ENCODE data around the gene SMYD3.

Gene SMYD3

DNA sequence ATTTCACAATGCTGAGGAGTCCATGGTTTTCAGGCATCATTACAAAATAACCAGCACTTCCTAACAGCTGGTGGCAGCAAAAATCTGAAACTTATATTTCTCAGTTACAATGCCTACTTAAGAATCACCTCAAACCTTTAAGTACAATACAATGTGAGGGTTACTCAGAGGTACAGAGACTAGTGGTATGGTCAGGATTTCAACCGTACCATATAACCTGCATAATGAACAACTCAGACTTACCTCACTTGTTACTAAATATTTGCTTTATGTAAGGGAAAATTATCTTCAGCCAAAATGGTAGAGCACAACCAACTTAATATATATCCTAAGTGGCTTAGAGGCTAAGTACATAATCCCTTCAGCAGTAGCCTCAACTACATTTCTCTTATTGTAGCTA is 344.5 kb downstream of the SMYD3 start:
- DNase-seq: no peak

DNA sequence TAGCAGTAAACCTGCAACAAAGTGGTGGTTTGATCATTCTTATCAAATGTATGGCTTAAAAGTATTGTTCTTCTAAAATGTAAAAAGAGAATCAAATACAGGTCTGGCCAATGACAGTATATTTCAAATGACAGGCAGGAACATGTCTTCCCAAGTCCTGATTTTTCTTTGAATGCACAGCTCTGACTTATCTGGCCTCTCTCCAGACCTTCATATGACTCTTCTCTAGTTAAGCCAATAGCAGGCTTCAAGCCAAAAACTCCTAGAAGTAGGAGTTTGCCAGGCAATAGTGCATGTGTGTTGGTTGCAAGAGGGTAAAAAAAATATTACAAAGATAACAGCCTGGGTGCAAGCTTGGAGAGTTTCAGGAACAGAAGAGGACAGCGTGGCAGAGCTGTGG is 345.5 kb downstream of the SMYD3 start:
- no peak for DNase-seq

DNA sequence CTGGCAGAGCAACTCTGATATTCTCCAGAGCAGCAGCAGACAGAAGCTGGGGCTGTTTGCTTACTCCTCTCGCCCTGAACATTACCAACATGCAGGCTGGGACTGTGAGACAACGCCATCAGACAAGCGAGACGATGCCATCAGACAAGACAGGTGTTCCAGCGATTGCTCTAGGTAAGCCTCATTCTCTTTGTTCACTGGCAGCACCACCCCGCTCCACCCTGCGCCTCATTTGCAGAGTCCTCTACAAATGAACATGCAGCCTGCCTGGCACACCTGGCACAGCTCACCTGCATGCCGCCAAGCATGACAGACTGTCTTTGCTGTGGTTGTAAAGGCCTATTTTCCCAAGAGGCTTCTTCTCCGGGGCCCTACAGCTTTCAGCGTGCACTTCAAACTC is 346.2 kb downstream of the SMYD3 start:
- no peak for DNase-seq

DNA sequence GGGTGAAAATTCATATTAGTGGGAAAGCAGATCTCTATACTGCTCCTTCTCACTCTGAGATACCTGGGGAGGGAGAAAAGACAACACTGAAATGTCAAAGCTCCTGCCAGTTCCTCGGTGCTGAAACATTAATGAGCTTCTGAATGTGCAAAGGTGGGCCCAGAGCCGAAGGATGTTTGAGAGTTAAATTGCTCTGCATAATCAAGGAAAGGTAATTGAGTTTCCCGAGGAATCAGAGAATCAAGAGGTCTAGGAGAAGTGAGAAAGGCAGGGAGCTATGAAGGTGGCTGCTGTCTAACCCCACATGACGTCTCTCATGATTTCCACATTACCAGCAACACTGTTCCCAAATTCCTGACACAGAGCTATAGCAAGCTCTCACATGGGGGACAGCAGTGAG is 346.7 kb downstream of the SMYD3 start:
- DNase-seq: no peak

DNA sequence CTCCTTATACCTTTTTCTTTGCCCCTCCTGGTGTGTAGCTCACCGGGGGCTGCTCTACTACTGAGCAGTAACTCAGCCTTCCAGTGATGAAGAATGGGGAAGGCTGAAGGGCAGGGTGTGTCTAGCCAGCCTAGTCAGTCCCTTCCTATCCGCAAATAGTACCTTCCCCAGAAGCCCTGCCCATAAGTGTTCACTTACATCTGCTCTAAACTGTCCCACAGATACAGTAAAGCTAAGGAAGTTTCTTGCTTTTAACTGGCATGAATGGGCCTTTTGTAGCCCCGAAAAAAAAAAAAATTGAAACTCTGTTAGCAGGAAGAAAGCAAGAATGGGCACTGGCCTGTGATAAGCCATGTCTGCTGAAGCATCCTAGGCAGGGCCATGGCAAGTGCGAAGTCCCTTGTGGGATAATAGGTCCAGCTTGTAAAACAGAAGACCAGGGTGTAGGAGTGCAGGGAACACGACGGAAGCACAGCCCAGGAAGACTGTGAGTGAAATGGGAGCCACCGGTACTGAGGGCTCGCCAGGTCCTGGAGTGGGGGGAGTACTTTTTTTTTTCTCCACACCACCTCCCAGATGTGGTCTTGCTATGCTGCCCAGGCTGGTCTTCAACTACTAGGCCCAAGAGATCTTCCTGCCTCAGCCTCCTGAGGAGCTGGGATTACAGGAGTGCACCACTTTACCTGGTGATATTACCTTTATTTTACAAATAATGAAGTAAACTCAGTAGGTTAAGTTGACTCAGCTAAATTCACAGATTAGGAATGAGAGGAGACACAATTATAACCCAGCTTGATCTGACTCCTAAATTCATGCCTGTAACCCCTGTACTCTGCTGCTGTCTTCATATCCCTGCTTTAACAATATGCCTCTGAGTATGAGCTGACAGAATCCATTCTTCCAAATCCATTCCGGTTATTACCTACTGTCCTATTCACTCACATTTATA is 347.5 kb downstream of the SMYD3 start:
- DNase-seq: no peak

DNA sequence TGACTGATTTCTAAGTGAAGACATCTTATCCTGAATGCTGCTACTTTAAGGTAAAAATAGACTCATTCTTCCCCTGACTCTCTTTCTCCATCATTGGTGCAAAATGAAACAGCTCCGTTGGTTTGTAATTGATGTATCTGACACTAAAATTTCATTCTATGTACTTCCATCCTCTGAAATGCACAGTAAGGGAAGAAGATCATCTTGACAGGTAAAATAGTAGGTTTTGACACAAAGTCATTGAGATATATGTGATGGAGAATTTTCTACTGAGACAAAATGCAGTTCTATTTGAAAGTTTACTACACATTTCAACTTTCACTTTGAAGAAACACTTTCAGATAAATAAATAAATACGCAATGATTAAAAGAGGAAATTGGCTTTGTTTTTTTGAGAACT is 348.9 kb downstream of the SMYD3 start:
- no peak for DNase-seq

DNA sequence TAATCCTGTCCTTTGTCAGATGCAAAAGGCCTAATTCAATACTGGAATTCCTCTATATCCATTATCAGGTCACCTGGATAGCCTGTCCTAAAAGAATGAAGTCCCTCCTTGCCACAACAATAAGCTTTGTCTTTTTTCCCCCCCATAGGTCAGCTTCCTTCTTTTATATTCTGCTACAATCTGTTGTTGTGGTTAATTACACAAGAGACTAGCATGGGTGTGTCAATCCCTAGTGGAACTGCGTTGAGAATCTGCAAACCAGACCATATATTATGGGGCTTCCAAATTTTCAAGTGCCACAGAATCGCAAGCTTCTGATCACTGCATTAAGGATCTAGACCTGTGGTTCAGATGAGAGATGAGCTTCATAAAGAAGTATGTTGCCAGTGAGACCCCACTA is 349.6 kb downstream of the SMYD3 start:
- no peak for DNase-seq

DNA sequence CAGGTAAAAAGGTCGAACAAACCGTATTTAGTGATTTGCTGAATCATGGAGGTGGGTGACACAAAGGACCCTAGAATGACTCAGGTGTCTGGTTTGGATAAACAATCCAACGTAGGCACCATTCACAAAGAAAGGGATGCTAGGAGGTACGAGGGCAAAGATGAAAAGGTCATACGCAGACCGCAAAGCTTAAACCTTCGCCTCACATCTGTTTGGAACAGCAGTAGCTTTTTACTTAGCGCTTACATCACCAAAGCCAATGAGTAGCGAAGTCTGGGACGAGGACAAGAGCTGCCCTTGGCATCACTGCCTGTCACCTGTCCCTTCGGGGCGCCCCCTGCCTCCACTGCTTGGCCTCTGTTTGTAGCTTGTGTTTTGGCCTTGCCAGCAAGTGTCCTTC is 350.2 kb downstream of the SMYD3 start:
- no peak for DNase-seq

DNA sequence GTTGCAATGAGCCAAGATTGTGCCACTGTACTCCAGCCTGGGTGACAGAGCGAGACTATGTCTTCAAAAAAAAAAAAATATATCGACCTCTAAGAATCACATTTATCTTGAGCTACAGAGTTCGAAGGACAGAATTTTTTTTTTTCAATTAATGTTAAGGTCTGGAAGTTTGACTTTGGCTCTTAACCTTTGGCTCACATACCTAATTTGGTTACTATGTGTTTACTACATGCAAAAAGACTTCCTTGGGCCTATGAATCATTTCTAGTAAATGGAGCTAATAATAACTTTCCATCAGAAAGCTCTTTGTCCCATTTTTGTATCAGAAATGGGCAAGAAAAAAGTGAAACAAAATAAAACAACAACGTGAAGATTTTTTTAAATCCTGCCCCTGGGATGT is 351.2 kb downstream of the SMYD3 start:
- DNase-seq: no peak

DNA sequence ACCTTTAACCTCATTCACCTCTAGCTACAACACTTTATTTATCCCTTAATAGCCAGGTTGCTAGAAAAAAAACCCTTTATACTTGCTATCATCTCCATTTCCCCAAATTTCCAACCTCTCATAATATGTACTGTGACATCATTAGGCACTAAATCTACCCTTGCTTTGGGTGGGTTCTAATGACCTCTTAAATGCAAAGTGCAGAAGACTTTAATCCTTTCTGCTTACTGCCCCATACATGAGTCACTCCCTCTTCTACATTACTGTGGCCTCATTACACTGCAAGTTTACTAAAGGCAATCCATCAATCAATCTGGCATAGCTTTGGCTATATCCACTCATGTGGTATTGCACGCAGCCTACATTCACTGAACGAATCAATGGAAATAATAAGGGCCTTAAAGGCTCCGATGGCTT is 353.3 kb downstream of the SMYD3 start:
- no peak for DNase-seq

DNA sequence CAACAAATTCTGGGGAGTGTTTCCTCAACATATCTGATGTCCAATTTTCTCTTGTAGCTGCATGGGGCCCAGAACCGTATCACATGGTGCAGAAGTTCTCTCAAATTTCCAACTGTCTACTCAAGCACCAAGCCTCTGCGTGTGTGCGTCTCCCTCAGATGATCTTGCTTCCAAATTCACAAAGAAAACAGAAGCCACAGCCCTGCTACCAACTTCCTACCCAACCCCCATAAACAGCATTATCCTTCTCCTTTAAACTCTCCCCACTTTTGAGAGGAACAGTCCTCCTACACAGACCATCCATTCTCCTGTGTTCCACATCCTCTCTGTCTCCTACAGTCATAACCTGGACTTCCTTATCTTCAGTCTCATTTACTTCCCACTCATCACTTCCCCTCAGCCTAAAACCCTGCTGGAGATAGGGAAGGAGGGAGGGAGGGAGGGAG is 354.1 kb downstream of the SMYD3 start:
- no peak for DNase-seq

DNA sequence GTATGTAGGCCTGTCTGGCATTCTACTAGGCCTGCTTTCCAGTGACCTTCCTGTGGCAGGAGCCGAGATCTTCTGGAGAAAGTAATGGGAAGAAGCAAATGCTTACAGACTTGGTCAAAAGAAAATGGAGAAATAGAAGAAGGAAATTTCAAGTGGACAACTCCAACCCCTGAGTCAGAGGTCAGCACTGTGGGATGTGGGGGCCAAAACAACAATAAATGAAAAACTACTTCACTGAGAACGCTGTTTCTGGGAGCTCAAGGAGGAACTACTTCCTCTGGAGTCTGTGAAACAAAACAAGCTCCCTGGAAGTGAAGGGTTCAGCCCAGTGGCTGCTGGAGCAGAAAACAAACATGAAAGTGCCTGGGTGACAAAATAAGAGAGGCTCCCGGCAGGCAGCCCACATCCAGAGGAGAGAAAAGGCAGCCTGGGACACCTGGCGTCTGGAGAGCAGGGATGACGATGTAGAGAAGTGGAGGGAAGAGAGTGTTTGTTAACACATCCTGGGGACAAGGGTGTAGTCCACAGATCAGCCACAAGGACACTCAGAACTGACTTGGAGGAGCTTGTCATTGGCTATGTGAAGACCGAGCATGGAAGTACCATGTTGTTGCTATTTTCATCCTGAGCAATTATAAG is 355.2 kb downstream of the SMYD3 start:
- DNase-seq: no peak

DNA sequence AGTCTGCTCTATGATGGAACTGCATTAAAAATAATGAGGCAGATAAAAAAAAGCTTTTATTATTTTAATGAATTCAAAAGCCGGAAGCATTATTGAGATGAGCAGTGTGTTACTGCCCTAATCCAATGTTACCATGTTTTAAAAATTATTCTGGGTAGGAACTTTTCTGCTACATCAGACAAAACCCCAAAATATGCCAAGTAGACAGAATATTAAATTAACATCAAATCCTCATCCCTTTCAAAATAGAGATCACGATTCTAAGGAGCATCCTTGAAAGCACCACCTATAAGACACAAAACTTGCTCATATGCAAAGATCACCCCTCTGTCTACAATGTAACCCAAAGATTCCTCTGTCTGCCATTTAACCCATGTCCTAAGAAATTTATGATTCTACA is 357.5 kb downstream of the SMYD3 start:
- DNase-seq: no peak

DNA sequence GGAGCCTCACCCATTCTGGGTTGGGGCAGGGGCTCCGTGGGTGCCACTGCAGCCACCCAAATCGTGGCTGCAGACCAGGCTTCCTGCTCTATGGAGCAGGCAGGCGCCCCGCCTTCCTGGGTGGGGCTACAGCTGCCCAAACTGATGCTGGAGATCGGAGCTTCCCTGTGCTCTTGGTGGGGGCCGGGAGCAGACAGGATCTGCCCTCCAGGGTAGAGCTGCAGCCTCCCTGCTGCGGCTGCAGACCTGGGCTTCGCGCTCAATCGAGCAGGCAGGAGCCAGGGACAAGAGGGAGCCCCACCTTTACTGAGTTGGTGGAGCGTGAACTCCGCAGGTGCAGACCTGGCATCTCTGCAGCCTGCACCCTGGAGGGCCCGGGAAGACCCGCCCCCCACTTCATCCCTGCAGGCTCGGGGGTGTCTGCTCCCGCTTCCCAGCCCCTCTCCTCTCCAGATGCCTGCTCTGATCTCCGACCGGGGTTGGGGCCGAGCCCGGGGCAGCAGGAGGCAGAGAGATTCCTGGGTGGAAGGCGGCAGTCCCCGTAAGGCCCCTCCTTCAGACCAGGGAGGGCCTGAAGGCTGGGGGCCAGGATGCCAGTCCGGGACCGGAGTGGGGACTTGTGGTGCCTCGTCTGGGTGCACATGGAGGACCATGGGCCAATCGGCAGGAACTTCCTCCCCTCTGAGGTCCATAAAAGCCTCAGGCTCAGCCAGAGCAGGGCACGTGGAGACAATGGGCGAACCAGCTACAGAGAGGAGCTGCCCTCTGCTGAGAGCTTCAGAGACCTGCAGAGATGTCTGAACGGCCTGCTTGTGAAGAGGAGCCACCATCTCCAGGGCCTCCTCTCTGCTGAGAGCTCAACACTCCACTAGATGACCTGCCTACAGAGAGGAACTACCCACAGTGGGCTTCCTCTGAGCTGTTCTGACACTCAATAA is 359.3 kb downstream of the SMYD3 start:
- DNase-seq: no peak

DNA sequence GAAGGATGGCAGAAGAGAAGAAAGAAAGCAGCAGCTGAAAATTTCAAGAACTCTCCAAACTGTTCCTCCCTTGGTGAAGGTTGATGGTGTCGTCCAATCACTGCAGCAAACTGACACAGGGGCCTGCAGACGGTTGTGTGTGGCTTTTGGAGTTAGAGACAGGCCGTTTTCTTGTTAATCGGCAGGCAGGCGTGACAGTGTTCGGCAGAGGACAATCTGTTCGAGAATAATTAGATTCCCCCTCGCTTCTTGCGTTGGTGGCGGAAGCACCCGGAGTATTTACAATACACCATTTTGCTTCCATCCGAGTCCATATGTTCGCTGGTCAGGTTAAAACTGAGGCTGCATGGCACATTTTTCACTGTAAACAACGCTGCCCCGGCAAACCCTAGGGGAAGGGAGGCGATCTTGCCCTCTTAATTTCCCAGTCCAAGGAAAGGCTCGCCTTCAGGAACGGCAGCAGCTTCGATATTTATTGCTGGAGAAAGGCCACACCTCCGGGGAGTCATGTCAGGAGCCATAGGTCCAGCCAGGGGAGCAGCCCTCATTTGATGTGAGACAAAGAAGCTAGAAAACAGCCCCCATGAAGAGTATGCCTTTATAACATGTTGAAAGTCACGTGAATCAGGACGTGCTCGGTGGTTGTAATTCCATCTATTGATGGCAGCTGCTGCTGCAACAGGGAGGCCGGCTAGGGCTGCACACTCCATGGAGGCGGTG is 360.1 kb downstream of the SMYD3 start:
- DNase-seq: no peak

DNA sequence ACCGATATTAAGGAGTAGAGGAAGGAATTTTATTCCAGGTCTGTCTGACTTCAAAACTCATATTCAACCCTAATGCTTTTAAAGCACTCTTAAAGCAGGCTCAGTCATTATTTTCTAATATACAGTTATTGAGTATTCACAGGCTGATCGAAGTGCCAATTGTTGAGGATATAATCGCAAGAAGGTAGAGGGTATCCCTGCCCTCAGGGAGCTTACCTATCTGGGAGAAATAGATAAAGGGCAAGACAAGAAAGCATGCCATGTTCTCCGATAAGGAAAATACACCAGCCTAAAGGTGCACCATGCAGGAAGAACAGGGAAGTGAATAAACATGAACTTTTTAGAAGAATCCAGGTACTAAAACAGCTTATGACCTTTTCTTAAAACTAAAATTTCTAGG is 361.2 kb downstream of the SMYD3 start:
- DNase-seq: no peak

DNA sequence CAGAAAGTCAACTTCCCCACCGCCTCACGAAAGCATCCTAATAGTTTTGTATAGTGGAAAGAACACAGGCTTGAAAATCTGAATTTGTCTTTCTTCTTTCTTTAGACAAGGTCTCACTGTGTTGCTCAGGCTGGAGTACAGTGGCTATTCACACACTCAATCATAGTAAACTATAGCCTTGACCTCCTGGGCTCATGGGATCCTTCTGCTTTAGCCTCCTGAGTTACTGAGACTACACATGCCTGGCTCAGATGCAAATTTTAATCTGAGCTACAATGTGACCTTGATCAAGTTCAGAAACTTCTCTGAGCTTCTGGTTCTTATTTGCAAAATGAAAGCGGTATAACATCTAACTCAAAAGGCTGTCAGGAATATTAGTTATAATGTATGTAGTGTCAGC is 362.1 kb downstream of the SMYD3 start:
- no peak for DNase-seq

DNA sequence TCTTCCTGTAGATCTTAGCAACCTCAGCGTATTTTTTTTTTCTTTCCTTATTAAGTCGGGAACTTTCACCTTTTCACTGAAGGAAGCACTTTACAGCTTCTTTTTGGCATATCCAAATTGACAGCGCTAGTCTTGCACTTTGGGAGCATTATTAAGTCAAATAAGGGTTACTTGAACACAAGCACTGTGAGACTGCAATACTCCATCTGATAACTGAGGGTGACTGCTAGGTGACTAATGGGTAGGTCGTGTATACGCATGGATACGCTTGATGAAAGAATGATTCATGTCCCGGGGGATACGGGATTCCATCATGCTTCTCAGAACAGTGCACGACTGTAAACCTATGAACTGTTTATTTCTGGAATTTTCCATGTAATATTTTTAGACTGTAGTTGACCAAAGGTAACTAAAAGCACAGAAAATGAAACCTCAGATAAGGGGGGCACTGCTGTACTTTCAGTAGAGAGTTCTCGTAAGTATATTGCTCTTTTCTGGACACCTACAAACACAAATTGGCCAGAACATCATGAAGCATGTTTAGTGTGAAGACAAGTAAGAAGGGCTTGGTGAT is 364.7 kb downstream of the SMYD3 start:
- DNase-seq: no peak

DNA sequence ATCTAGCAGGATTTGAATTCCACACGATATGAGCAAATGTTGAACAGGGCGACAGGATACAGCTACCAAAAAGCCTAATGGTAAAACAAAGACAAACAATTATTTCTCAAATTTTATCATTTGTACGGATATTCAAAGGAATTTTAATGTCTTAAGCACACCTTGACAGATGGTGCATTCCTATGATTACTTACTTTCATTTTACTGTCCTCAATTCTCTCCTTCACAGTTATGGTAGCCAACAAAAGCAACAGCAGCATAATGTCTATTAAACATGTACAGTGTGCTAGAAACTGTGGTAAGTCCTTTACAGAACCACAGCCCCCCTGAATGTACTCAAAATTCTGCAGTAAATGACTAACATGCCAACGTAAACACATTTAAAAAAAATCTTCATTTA is 365.8 kb downstream of the SMYD3 start:
- no peak for DNase-seq

DNA sequence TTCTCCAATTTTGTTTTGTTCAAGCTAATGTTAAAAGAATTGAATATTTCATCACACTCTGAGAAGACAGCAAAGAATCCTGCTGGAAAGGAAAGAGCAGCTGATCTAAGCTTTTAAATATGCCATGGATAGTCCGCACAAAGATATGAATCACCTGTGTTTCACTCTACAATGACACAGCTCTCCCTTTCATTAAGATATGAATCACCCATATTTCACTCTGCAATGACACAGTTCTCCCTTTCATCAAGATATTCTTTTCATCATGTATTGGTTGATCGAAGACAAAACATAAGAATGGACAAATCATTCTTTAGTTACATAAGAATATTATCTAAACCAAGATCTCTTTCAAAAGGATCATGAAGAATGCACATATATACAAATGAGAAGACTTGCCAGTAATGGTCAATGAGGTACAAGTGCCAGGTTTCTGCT is 367.3 kb downstream of the SMYD3 start:
- no peak for DNase-seq

DNA sequence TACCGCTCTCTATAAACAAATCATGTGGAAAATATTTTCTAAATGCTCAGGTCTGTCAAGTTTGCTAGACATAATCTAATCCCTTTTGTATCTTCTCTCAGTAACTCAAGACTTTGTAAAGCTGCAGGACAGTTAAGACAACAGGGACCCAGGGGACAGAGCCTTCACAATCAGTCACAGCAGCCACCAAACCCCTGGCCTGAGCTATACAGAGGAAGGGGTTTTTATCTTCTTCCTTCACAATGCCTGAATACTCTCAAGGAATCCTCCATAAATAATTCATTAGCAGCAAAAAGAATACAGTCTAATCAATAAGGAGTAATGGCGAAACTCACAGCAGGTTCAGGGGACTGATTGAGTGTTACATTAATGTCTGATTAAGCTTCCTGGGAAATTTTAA is 368.3 kb downstream of the SMYD3 start:
- DNase-seq: no peak

DNA sequence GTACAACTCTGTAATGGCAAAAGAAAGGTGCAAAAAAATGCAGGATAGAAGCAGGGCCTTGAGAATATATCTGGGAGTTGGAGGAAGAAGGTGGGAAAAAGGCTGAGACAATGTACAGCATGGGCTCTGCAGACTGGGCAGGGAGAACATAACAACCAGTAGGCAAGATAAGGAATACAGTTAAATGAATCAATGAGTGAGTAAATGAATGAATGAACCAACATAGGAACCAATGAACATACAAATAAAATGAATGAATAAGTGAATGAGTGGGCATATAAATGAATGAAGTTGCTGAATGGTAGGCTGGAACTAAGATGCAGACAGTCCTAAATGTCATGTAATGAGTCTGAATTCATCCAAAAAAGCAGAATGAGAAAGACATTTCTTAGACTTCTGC is 370.6 kb downstream of the SMYD3 start:
- DNase-seq: no peak

Measured in femur (tissue), 1 donor.